Measurements from ENCODE around the gene SLC5A8. TPM values are rescaled to one million over a fixed set of nuclear protein-coding genes. Genes with fewer than 3 reads are reported as not detected.

SLC5A8 gene
- total and polyA plus RNA-seq, 4 donors: not detected

GRCh38 chr12:101166866-101167265 lies 43.2 kb downstream of the SLC5A8 start:
- Histone ChIP-seq H3K4me1 (ENCODE audit: control insufficient read depth in 4 of 4, insufficient read depth in 4 of 4, low read length in 3 of 4) (no peaks in the 10 kb centered on the region), H3K4me3 (ENCODE audit: low read depth in 1 of 3, low read length in 3 of 3) (no peak overlapping the region), H3K27ac (ENCODE audit: low read depth in 1 of 2, low read length in 2 of 2) (no peak overlapping the region), H3K9me3 (ENCODE audit: control insufficient read depth in 4 of 4, low read length in 3 of 4) (no peaks in the 10 kb centered on the region), H3K27me3 (ENCODE audit: control insufficient read depth in 4 of 4, insufficient read depth in 4 of 4, low read length in 3 of 4) (peaks cover 0 to 9% (median 0%) of the 10 kb centered on the region in 4 donors), H3K36me3 (ENCODE audit: control insufficient read depth in 4 of 4, insufficient read depth in 3 of 4, low read depth in 1 of 4, low read length in 3 of 4) (peaks cover 0 to 2% (median 0%) of the 10 kb centered on the region in 4 donors), H3K9ac (ENCODE audit: low read depth in 1 of 2, low read length in 2 of 2) (no peak overlapping the region)
- TF ChIP-seq CTCF (IDR thresholded peaks at IDR 0.05; ENCODE audit: low read depth, low read length, missing input control) (no peak), ATF3 (IDR thresholded peaks at IDR 0.05) (no peak), SP1 (IDR thresholded peaks at IDR 0.05) (no peak), NR2F2 (IDR thresholded peaks at IDR 0.05) (no peak), FOXA1 (IDR thresholded peaks at IDR 0.05) (no peak), TAF1 (conservative IDR thresholded peaks at IDR 0.05) (no peak), GABPA (IDR thresholded peaks at IDR 0.05 in 1 of 2, conservative IDR thresholded peaks at IDR 0.05 in 1 of 2) (no peak), EGR1 (IDR thresholded peaks at IDR 0.05; ENCODE audit: low read depth in 2 of 2) (no peak), RAD21 (IDR thresholded peaks at IDR 0.05) (no peak), HNF4G (IDR thresholded peaks at IDR 0.05) (no peak), MAX (IDR thresholded peaks at IDR 0.05) (no peak), ZBTB33 (IDR thresholded peaks at IDR 0.05) (no peak), JUND (IDR thresholded peaks at IDR 0.05) (no peak), FOXA2 (IDR thresholded peaks at IDR 0.05) (no peak)
- 58% methylated on average over 5 of the region's 5 CpGs for WGBS
- DNase-seq (ENCODE audit: low spot score): no peak

- H3K36me3 ChIP-seq (ENCODE audit: control insufficient read depth in 4 of 4, insufficient read depth in 3 of 4, low read depth in 1 of 4, low read length in 3 of 4): peaks cover 0 to 2% (median 0%) of the 10 kb centered on the region in 4 donors
- H3K27me3 ChIP-seq (ENCODE audit: control insufficient read depth in 4 of 4, insufficient read depth in 4 of 4, low read length in 3 of 4): peaks cover 0 to 5% (median 0%) of the 10 kb centered on the region in 4 donors
- H3K4me3 ChIP-seq (ENCODE audit: low read depth in 1 of 3, low read length in 3 of 3): no peak overlapping the region
- 62% methylated on average over 4 of the region's 4 CpGs for WGBS
- H3K9me3 ChIP-seq (ENCODE audit: control insufficient read depth in 4 of 4, low read length in 3 of 4): no peaks in the 10 kb centered on the region
- H3K4me1 ChIP-seq (ENCODE audit: control insufficient read depth in 4 of 4, insufficient read depth in 4 of 4, low read length in 3 of 4): no peaks in the 10 kb centered on the region
- TF ChIP-seq HNF4G (IDR thresholded peaks at IDR 0.05): no peak
- TF ChIP-seq SP1 (IDR thresholded peaks at IDR 0.05): no peak
- TF ChIP-seq NR2F2 (IDR thresholded peaks at IDR 0.05): no peak
- TF ChIP-seq ZBTB33 (IDR thresholded peaks at IDR 0.05): no peak
- TF ChIP-seq CTCF (IDR thresholded peaks at IDR 0.05; ENCODE audit: low read depth, low read length, missing input control): no peak
- TF ChIP-seq GABPA (IDR thresholded peaks at IDR 0.05 in 1 of 2, conservative IDR thresholded peaks at IDR 0.05 in 1 of 2): no peak
- no peak for TF ChIP-seq FOXA1 (IDR thresholded peaks at IDR 0.05)
- no peak for TF ChIP-seq HNF4A (conservative IDR thresholded peaks at IDR 0.05)
- no peak for TF ChIP-seq YY1 (IDR thresholded peaks at IDR 0.05)
- TF ChIP-seq REST (IDR thresholded peaks at IDR 0.05): no peak
- TF ChIP-seq TAF1 (conservative IDR thresholded peaks at IDR 0.05): no peak
- TF ChIP-seq JUND (IDR thresholded peaks at IDR 0.05): no peak
- no peak for TF ChIP-seq FOXA2 (IDR thresholded peaks at IDR 0.05)
- TF ChIP-seq RAD21 (IDR thresholded peaks at IDR 0.05): no peak
- no peak for TF ChIP-seq RXRA (IDR thresholded peaks at IDR 0.05)
- TF ChIP-seq EGR1 (IDR thresholded peaks at IDR 0.05; ENCODE audit: low read depth in 2 of 2): no peak
- no peak for TF ChIP-seq MAX (IDR thresholded peaks at IDR 0.05)
- H3K9ac ChIP-seq (ENCODE audit: low read depth in 1 of 2, low read length in 2 of 2): no peak overlapping the region
- no peak for DNase-seq (ENCODE audit: low spot score)
- no peak overlapping the region for H3K27ac ChIP-seq (ENCODE audit: low read depth in 1 of 2, low read length in 2 of 2)
Measured at GRCh38 chr12:101165319-101165718, 44.7 kb downstream of the SLC5A8 start.
